ENCODE data around the gene RAX2.

GRCh38 chr19:3751236-3751635, 20.8 kb downstream of the RAX2 start:
- TF ChIP-seq, protein P1, sequence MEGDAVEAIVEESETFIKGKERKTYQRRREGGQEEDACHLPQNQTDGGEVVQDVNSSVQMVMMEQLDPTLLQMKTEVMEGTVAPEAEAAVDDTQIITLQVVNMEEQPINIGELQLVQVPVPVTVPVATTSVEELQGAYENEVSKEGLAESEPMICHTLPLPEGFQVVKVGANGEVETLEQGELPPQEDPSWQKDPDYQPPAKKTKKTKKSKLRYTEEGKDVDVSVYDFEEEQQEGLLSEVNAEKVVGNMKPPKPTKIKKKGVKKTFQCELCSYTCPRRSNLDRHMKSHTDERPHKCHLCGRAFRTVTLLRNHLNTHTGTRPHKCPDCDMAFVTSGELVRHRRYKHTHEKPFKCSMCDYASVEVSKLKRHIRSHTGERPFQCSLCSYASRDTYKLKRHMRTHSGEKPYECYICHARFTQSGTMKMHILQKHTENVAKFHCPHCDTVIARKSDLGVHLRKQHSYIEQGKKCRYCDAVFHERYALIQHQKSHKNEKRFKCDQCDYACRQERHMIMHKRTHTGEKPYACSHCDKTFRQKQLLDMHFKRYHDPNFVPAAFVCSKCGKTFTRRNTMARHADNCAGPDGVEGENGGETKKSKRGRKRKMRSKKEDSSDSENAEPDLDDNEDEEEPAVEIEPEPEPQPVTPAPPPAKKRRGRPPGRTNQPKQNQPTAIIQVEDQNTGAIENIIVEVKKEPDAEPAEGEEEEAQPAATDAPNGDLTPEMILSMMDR (IDR thresholded peaks at IDR 0.05; ENCODE audit: poor library complexity, severe bottlenecking), result no peak
- no peak for TF ChIP-seq EP300 (conservative IDR thresholded peaks at IDR 0.05; ENCODE audit: poor library complexity, severe bottlenecking)
- no peak for TF ChIP-seq EZH2 (IDR thresholded peaks at IDR 0.05; ENCODE audit: borderline replicate concordance, insufficient read depth, low read length, poor library complexity, severe bottlenecking)
- TF ChIP-seq SMC3 (conservative IDR thresholded peaks at IDR 0.05; ENCODE audit: poor library complexity), result no peak
